K562 (cell line): ENCODE results near the gene MAP3K13. TPM values are rescaled to one million over a fixed set of nuclear protein-coding genes. Genes with fewer than 3 reads are reported as not detected.

Experiments
- ATAC-seq: fragments of 200-7000 bp; cut with Tn5 transposase; 3 replicates; pipeline ENCODE4 v1.9.1; 2020; ENCODE audit warnings: moderate library complexity
- BruUV-seq: library from RNA; stranded (reverse); fragments of 400-500 nt; replicated peaks from 2 replicates; lab custom pipeline; 2021; lab: Mats Ljungman, UMichigan
- CTCF ChIA-PET: fragments of 300-600 bp; formaldehyde crosslinking; extraction: SDS; loops from one replicate; lab custom pipeline; 2021; ENCODE audit warnings: low intra/inter-chr PET ratio; lab: Yijun Ruan, JAX
- POLR2A ChIA-PET: fragments of 300-600, 350-650 bp; sonication (Branson Sonifier 250); formaldehyde crosslinking; extraction: SDS; loops from one replicate; lab custom pipeline; 2021; ENCODE audit warnings: antibody characterized with exemption, inconsistent platforms; lab: Yijun Ruan, JAX
- DNase-seq, 4 experiments: peaks; one replicate each; pipeline versions ENCODE4 v3.0.0 to v3.0.0-alpha.2; 2011 to 2018; ENCODE audit warnings: low spot score in 3 of 4, mixed read lengths in 3 of 4; ENCODE audit errors: extremely low read depth in 1 of 4
- FAIRE-seq: peaks from 2 replicates; lab custom pipeline; 2011; peaks lifted over from hg19 to GRCh38; lab: Jason Lieb, UNC
- H2AFZ ChIP-seq: 2 replicates; pipeline ENCODE4 v1.6.0; 2011; ENCODE audit warnings: low read depth, low read length, control low read depth, inconsistent platforms
- H3K27ac ChIP-seq: fragments of 200-600 bp; 3 replicates; pipeline ENCODE4 v1.8.0; 2011; ENCODE audit warnings: low read depth, mild to moderate bottlenecking, control low read depth, inconsistent platforms, low read length, moderate library complexity, mixed read lengths; ENCODE audit errors: extremely low read depth
- H3K27me3 ChIP-seq, 2 experiments: fragments of 300-600 bp in 1 of 2; 2 replicates in 1 of 2; 3 replicates in 1 of 2; pipeline versions ENCODE4 v1.6.0 to v1.8.0; 2011; ENCODE audit warnings: inconsistent platforms in 2 of 2, low read length in 2 of 2, mild to moderate bottlenecking in 1 of 2, mixed read lengths in 1 of 2, moderate library complexity in 1 of 2; ENCODE audit not compliant: control insufficient read depth in 2 of 2, insufficient read depth in 2 of 2
- H3K36me3 ChIP-seq: fragments of 300-600 bp; 3 replicates; pipeline ENCODE4 v1.8.0; 2011; ENCODE audit warnings: mild to moderate bottlenecking, low read length, inconsistent platforms; ENCODE audit not compliant: control insufficient read depth, insufficient read depth
- H3K4me1 ChIP-seq, 2 experiments: fragments of 200-600 bp in 1 of 2; replicated peaks in 1 of 2; 2 replicates in 1 of 2; 3 replicates in 1 of 2; pipeline versions ENCODE4 v1.5.1 to v1.8.0; 2011; ENCODE audit warnings: inconsistent platforms in 2 of 2, low read length in 2 of 2, mild to moderate bottlenecking in 1 of 2, mixed read lengths in 1 of 2, moderate library complexity in 1 of 2; ENCODE audit not compliant: control insufficient read depth in 2 of 2, insufficient read depth in 2 of 2
- H3K4me2 ChIP-seq: 2 replicates; pipeline ENCODE4 v1.6.1; 2011; ENCODE audit warnings: low read length, control low read depth, inconsistent platforms, mixed read lengths; ENCODE audit not compliant: insufficient read depth
- H3K4me3 ChIP-seq: fragments of 200-600 bp; sonication (generic), shearing (Covaris generic); 2 replicates; pipeline ENCODE4 v1.5.1; 2016; ENCODE audit warnings: control low read depth, inconsistent platforms
- H3K79me2 ChIP-seq: fragments of 200-600 bp; 3 replicates; pipeline ENCODE4 v1.8.0; 2011; ENCODE audit warnings: low read length, inconsistent platforms; ENCODE audit not compliant: control insufficient read depth, insufficient read depth
- H3K9ac ChIP-seq, 2 experiments: 2 replicates each; pipeline versions ENCODE4 v1.6.0 to v1.6.1; 2011; ENCODE audit warnings: low read depth in 2 of 2, low read length in 2 of 2, control low read depth in 1 of 2, inconsistent platforms in 1 of 2, mild to moderate bottlenecking in 1 of 2, mixed read lengths in 1 of 2; ENCODE audit not compliant: insufficient read depth in 1 of 2
- H3K9me1 ChIP-seq: one replicate; pipeline ENCODE4 v1.6.0; 2011; ENCODE audit warnings: inconsistent platforms, mild to moderate bottlenecking, low read length, moderate library complexity; ENCODE audit not compliant: control insufficient read depth, insufficient read depth
- H3K9me3 ChIP-seq: replicated peaks from 2 replicates; pipeline ENCODE4 v1.5.1; 2011; ENCODE audit warnings: low read depth, low read length, inconsistent platforms; ENCODE audit not compliant: control insufficient read depth, insufficient read depth
- H4K20me1 ChIP-seq: replicated peaks from 2 replicates; pipeline ENCODE4 v1.6.1; 2011; ENCODE audit warnings: low read length, inconsistent platforms, mixed read lengths; ENCODE audit not compliant: control insufficient read depth, insufficient read depth
- AFF4 ChIP-seq: sonication (generic); formaldehyde crosslinking; IDR thresholded peaks from 2 replicates; pipeline ENCODE4 v1.8.0; 2023; ENCODE audit warnings: mild to moderate bottlenecking, missing genetic modification reagents
- RBM25 ChIP-seq: fragments of 200-400 bp; formaldehyde crosslinking; IDR thresholded peaks from 2 replicates; pipeline ENCODE4 v1.6.1; 2018; ENCODE audit warnings: low read length, low read depth, moderate library complexity; ENCODE audit not compliant: severe bottlenecking
- ZNF146 ChIP-seq: IDR thresholded peaks from one replicate; pipeline ENCODE4 v1.6.1; 2018; ENCODE audit warnings: missing compliant biosample characterization; ENCODE audit not compliant: unreplicated experiment
- WGBS: fragments of 100-300 bp; shearing (Covaris generic); methylation state at CpG from one replicate; pipeline ENCODE4 v1.1.6; 2016; ENCODE audit warnings: low coverage, mixed read lengths; ENCODE audit not compliant: insufficient coverage; ENCODE audit errors: missing lambda C conversion rate; 5-methylcytosine and 5-hydroxymethylcytosine counted together
- in situ Hi-C: fragments of 300-500 bp; cut with MboI; formaldehyde crosslinking; loops from 4 replicates; pipeline ENCODE4 v1.15.0; 2018; ENCODE audit warnings: inconsistent platforms, mixed read lengths
- intact Hi-C: fragments of 100-400 bp; cut with micrococcal nuclease; formaldehyde crosslinking; loops from 2 replicates; pipeline ENCODE4 v1.14.2; 2022
- polyA plus RNA-seq, 8 experiments: library from polyadenylated mRNA; depleted of rRNA in 4 of 8; stranded (reverse) in 5 of 8; unstranded in 3 of 8; fragments of >200 nt; fragmentation: Nextera tagmentation in 2 of 8; fragmentation: Illumina TruSeq in 1 of 8; extraction: Ambion mirVana in 2 of 8; extraction: Trizol in 1 of 8; gene quantifications; 2 replicates each; pipeline versions ENCODE4 v1.2.1 to v1.2.3, GENCODE V29; 2011 to 2014; ENCODE audit warnings: inconsistent platforms in 1 of 8, missing spikeins in 1 of 8
- total RNA-seq, 7 experiments: library from RNA; depleted of rRNA in 6 of 7; stranded (reverse); fragments of >200 nt in 6 of 7; fragmentation: Illumina TruSeq in 2 of 7; extraction: Trizol in 2 of 7; gene quantifications; 2 replicates each; pipeline versions ENCODE4 v1.2.1 to v1.2.3, GENCODE V29; 2011 to 2021; ENCODE audit warnings: low replicate concordance in 1 of 7

Gene MAP3K13
- total and polyA plus RNA-seq, 9 of the 15 experiments (the other 6 are each of a cell fraction or from before 2014, with no cell fraction given), result 0.04 to 0.32 (median 0.15) TPM; not detected in 2

GRCh38 chr3:185350841-185351240, 12.1 kb upstream of the MAP3K13 start:
- H3K9ac ChIP-seq, result no peak overlapping the region
- POLR2A ChIA-PET, result interaction anchor here (0.7 kb wide), 1 partner anchor 235 kb away, joined by 3 read pairs; no protein-coding TSS in a partner anchor
- intact Hi-C loops, result loop anchor here (5.0 kb wide), 1 partner anchor 206 kb away; no protein-coding TSS in a partner anchor
- H3K4me2 ChIP-seq, result no peak overlapping the region
- no peak overlapping the region for H3K4me3 ChIP-seq
- H2AFZ ChIP-seq, result no peak overlapping the region
- DNase-seq, result no peak
- H3K27me3 ChIP-seq, result no peaks in the 10 kb centered on the region
- no peak overlapping the region for H3K27ac ChIP-seq
- no peaks in the 10 kb centered on the region for H3K79me2 ChIP-seq
- CTCF ChIA-PET, result no interaction called here
- BruUV-seq, result no TSS peak
- TF ChIP-seq RBM25, result peak; percentile 5
- TF ChIP-seq AFF4, result no peak
- TF ChIP-seq ZNF146, result peak; percentile 92
- TF ChIP-seq, all 486 proteins: peak for 2
- Histone ChIP-seq H3K4me1 (no peaks in the 10 kb centered on the region), H4K20me1 (no peaks in the 10 kb centered on the region), H3K36me3 (no peaks in the 10 kb centered on the region), H3K9me1 (no peaks in the 10 kb centered on the region), H3K9me3 (no peaks in the 10 kb centered on the region)
- in situ Hi-C loops, result no loop called here
- ATAC-seq (no peak), FAIRE-seq (no peak)
- WGBS, result 12% methylated on average over 6 of the region's 6 CpGs
